Aorta (tissue), 5 donors: ENCODE results near the gene CCDC136. TPM values are rescaled to one million over a fixed set of nuclear protein-coding genes. Genes with fewer than 3 reads are reported as not detected.

Experiments used
- ATAC-seq: fragments of 200-7000 bp; cut with Tn5 transposase; one replicate; pipeline ENCODE4 v1.9.1; 2022; ENCODE audit warnings: moderate library complexity; ENCODE audit not compliant: low FRiP score
- DNase-seq, 2 donors: peaks; one replicate each; pipeline ENCODE4 v3.0.0-alpha.2; 2020
- H3K27ac ChIP-seq, 2 donors: one replicate each; pipeline ENCODE4 v1.5.1; 2013; ENCODE audit warnings: low read length in 2 of 2, mild to moderate bottlenecking in 2 of 2, moderate library complexity in 2 of 2, control low read depth in 1 of 2, inconsistent platforms in 1 of 2, low read depth in 1 of 2
- H3K27me3 ChIP-seq, 2 donors: one replicate each; pipeline ENCODE4 v1.6.1; 2013; ENCODE audit warnings: control low read depth in 1 of 2, low read length in 1 of 2, mild to moderate bottlenecking in 1 of 2, moderate library complexity in 1 of 2; ENCODE audit not compliant: insufficient read depth in 2 of 2, control insufficient read depth in 1 of 2
- H3K36me3 ChIP-seq, 2 donors: one replicate each; pipeline ENCODE4 v1.6.1; 2013; ENCODE audit warnings: control low read depth in 1 of 2, low read length in 1 of 2, mild to moderate bottlenecking in 1 of 2; ENCODE audit not compliant: insufficient read depth in 2 of 2, control insufficient read depth in 1 of 2
- H3K4me1 ChIP-seq, 2 donors: one replicate each; pipeline ENCODE4 v1.6.1; 2013; ENCODE audit warnings: low read length in 2 of 2, control low read depth in 1 of 2, mild to moderate bottlenecking in 1 of 2, moderate library complexity in 1 of 2; ENCODE audit not compliant: insufficient read depth in 2 of 2, control insufficient read depth in 1 of 2
- H3K4me3 ChIP-seq, 2 donors: one replicate each; pipeline ENCODE4 v1.5.1; 2013; ENCODE audit warnings: low read length in 2 of 2, control low read depth in 1 of 2, mild to moderate bottlenecking in 1 of 2
- H3K9me3 ChIP-seq: one replicate; pipeline ENCODE4 v1.6.1; 2013; ENCODE audit warnings: mild to moderate bottlenecking, low read length; ENCODE audit not compliant: control insufficient read depth
- WGBS, 2 donors: extraction: QIAGEN DNeasy Blood & Tissue Kit; methylation state at CpG; one replicate each; pipeline ENCODE4 v1.1.7; 2013; 5-methylcytosine and 5-hydroxymethylcytosine counted together
- intact Hi-C, 2 donors: fragments of 100-400 bp; cut with DNase I; formaldehyde crosslinking; loops; one replicate each; pipeline versions ENCODE4 v1.14.2 to v1.15.0; 2022
- long read RNA-seq, 2 donors: library from polyadenylated mRNA; unstranded; transcript quantifications; one replicate each; pipeline ENCODE4 v2.0.0, GENCODE V29; 2020 to 2021
- polyA plus RNA-seq, 2 donors: library from polyadenylated mRNA; stranded (reverse); fragments of 200-250 nt; gene quantifications; one replicate each; pipeline ENCODE4 v1.2.3, GENCODE V29; 2013
- total RNA-seq, 2 donors: library from RNA; stranded (reverse); fragmentation: NEBNext Ultra II Directional; extraction: Animal tissue kit (Norgen Biotek cat#: 25700); gene quantifications; one replicate each; pipeline ENCODE4 v1.2.1, GENCODE V29; 2021
- donor health status: healthy with polysubstance abuse.
- donor health status: Bipolar disorder and iron deficiency.
- donor health status: DM: no; HTN: no; CAD: no.
- donor health status: DM: no; HTN: no; CAD: no.
- donor health status: DM: yes; HTN: yes; CAD: no.

CCDC136 gene
- total RNA-seq (10 to 100 TPM; 18.3 to 29.5 TPM), polyA plus RNA-seq (1 to 10 TPM; 7.5 to 8.9 TPM)
- long read RNA-seq, donor 1, partial matches to known transcripts, result 0 of 7 reads
- long read RNA-seq, donor 1, other reads (novel, unspliced or antisense), result 7 of 7 reads
- long read RNA-seq, donor 2, partial matches to known transcripts, result 0 of 7 reads
- long read RNA-seq, donor 2, other reads (novel, unspliced or antisense), result 7 of 7 reads

DNA sequence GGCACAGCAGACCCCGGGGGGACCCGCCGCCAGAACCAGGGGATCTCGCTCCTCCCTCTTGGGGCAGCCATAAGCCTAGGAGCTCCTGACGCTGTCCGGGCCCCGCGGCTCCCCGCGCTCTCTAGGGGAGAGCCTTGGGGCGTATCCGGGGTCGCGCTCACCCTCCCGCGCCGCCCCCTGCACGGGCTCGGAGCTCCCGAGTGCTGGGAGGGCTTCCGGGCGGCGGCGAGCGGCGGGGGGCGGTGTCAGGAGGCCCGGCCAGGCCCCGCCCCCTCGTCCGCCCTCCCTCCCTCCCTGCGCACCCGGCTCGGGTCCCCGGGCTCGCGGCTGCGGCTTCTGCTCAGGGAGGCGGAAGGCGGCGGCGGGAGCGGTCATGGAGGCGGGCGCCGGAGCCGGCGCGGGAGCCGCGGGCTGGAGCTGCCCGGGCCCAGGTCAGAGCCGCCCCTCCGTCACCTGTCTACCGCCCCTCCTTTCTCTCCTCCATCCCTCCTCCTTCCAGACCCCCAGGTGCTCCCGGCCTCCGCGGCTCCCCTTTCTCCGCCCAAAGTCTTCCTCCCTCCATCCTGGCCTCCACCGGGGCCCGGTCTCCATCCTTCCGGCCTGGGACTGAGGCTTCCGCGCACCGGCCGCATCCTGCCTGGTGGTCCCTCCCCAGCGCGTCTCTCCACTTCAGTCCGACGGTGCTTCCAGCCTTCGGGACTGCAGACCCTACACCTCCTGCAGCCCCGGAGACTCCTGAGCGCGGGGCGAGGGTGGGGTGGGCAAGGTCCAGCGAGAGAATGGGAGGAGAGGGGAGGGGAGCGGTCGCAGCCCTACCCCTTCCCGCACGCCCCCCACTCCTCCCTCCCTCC is at the start of gene CCDC136:
Gene CCDC136, plus strand, starts transcription at position 848 of the 851 bp plus-strand sequence. CDS start 444 bp downstream, outside the sequence.
- DNase-seq (peak; percentile 84 to 93), ATAC-seq (peak; percentile 86)
- no peaks in the 10 kb centered on the region for H3K9me3 ChIP-seq
- no peaks in the 10 kb centered on the region for H3K4me1 ChIP-seq
- no peaks in the 10 kb centered on the region for H3K36me3 ChIP-seq
- no peak within 1 kb of the TSS for H3K27ac ChIP-seq
- intact Hi-C loops, result loop anchor here (2.0 to 5.0 kb wide), 4 partner anchors 36 to 71 kb away; partner anchors contain the start of genes ATP6V1F (in 1 of the 2), CALU (in 1 of the 2) and FLNC (in 1 of the 2)
- peak within 1 kb of the TSS; percentile 63 to 79 for H3K4me3 ChIP-seq
- H3K27me3 ChIP-seq, result no peaks in the 10 kb centered on the region
- 1% methylated on average over 49 to 80 of the region's 80 CpGs for WGBS, 2 donors

DNA sequence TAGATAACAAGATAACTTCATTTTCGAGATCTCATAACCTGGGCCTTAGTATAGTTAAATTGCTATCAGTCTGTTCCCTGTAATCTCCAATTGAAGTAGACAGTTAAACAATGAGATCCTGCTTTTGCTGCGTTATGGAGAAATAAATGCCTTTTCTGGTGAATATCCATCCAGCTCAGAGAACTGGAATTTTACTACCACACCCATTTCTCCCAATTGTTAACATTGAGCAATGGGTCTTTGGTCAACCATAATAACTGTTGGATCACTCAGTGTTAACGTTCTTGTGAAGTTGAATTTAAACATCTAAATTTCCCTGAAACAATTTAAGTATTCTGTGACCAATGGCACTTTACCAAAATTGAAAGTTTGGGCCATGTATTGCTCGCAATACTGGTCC is 49.6 kb upstream of the CCDC136 start:
- Histone ChIP-seq H3K4me3 (no peak overlapping the region), H3K36me3 (no peaks in the 10 kb centered on the region), H3K27me3 (no peaks in the 10 kb centered on the region), H3K27ac (no peak overlapping the region), H3K4me1 (peaks cover 0 to 3% of the 10 kb centered on the region in 2 donors), H3K9me3 (no peaks in the 10 kb centered on the region)
- intact Hi-C loops, result no loop called here
- ATAC-seq (no peak), DNase-seq (no peak)
- 29% methylated on average over 4 of the region's 4 CpGs for WGBS, 2 donors

DNA sequence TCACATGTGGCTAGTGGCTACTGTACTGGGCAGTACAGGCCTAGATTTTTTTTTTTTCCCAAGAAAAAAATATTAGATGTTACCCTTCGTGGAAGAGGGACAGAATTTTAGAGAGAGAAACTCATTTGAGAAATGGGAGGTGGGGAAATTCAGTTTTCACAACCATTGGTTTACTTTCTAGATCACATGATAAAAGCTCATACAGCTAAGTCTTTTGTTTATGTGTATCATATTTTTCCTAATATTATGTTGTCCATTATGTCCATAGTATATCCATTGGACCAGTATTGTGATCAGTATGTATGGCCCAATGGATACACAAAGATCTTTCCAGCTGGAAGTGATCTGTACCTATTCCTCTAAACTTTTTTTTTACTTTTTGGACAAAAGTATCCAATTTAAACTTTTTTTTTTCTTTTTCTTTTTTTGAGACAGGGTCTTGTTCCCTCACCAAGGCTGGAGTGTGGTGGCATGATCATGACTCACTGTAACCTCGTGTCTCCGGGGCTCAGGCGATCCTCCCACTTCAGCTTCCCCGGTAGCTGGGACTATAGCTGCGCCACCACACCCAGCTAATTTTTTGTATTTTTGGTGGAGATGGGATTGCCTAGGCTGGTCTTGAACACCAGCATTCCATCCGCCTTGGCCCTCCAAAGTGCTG is 48.5 kb upstream of the CCDC136 start:
- no peaks in the 10 kb centered on the region for H3K27me3 ChIP-seq
- peaks cover 0 to 3% of the 10 kb centered on the region in 2 donors for H3K4me1 ChIP-seq
- 72 to 73% methylated on average over 7 of the region's 7 CpGs for WGBS, 2 donors
- no peak overlapping the region for H3K4me3 ChIP-seq
- H3K36me3 ChIP-seq, result no peaks in the 10 kb centered on the region
- intact Hi-C loops, result no loop called here
- H3K9me3 ChIP-seq, result no peaks in the 10 kb centered on the region
- ATAC-seq, result no peak
- H3K27ac ChIP-seq, result no peak overlapping the region
- DNase-seq, result peak in 1 of 2 donors; percentile 54

DNA sequence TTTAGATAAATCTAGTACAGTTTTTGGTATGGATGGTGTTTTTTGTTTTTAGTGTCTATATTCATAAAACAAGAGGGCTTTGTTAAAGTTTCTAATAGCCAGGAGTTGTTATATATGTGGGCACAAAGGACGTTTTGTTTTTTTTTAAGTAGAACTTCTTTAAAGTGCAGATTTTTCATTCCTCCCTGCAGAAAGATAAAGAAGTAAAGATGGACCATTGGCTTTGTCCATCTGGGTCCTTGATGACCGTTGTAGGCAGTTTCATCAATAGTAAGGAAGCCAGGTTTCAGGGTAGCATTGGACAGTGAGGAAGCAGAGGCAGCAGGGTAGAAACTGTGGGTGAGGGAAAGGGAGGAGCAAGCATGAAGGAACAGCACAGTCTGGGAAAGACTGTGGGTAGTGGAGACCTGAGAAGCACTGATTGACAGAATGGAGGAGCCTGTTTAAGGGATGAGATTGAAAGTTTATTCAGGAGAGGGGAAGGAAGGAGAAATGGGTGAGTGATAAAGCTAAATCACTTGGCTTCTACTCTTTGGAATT is 47.3 kb upstream of the CCDC136 start:
- no peak for ATAC-seq
- WGBS, 2 donors, result 31 to 32% methylated on average over 2 of the region's 2 CpGs

GRCh38 chr7:128745706-128746105 is 46.1 kb upstream of the CCDC136 start:
- no peak for ATAC-seq
- Histone ChIP-seq H3K4me1 (peaks cover 0 to 5% of the 10 kb centered on the region in 2 donors), H3K27ac (no peak overlapping the region), H3K36me3 (peaks cover 0 to 2% of the 10 kb centered on the region in 2 donors), H3K9me3 (no peaks in the 10 kb centered on the region), H3K27me3 (no peaks in the 10 kb centered on the region), H3K4me3 (no peak overlapping the region)
- 67 to 77% methylated on average over 1 of the region's 1 CpG for WGBS, 2 donors
- no peak for DNase-seq
- intact Hi-C loops, result no loop called here

More for the DNA sequence above, 47.3 kb upstream of the CCDC136 start:
- no peaks in the 10 kb centered on the region for H3K27me3 ChIP-seq
- peaks cover 0 to 2% of the 10 kb centered on the region in 2 donors for H3K36me3 ChIP-seq
- H3K4me3 ChIP-seq, result no peak overlapping the region
- peaks cover 0 to 5% of the 10 kb centered on the region in 2 donors for H3K4me1 ChIP-seq
- DNase-seq, result no peak
- H3K9me3 ChIP-seq, result no peaks in the 10 kb centered on the region
- intact Hi-C loops, result no loop called here
- no peak overlapping the region for H3K27ac ChIP-seq

GRCh38 chr7:128747327-128748079 is 44.3 kb upstream of the CCDC136 start:
- Histone ChIP-seq H3K4me3 (no peak overlapping the region), H3K27me3 (no peaks in the 10 kb centered on the region), H3K27ac (no peak overlapping the region), H3K4me1 (peaks cover 0 to 1% of the 10 kb centered on the region in 2 donors), H3K9me3 (no peaks in the 10 kb centered on the region), H3K36me3 (peaks cover 0 to 4% of the 10 kb centered on the region in 2 donors)
- ATAC-seq (no peak), DNase-seq (no peak)
- intact Hi-C loops, result no loop called here
- 65 to 76% methylated on average over 6 of the region's 6 CpGs for WGBS, 2 donors

- intact Hi-C loops, result no loop called here
- Histone ChIP-seq H3K27ac (no peak overlapping the region), H3K9me3 (no peaks in the 10 kb centered on the region), H3K4me3 (no peak overlapping the region), H3K27me3 (no peaks in the 10 kb centered on the region), H3K36me3 (peaks cover 0 to 4% of the 10 kb centered on the region in 2 donors), H3K4me1 (peaks cover 1 to 5% of the 10 kb centered on the region in 2 donors)
- DNase-seq (no peak), ATAC-seq (no peak)
- WGBS, 2 donors, result 47 to 60% methylated on average over 1 of the region's 1 CpG
These were observed 39.5 kb upstream of the CCDC136 start for GRCh38 chr7:128752251-128752650.
